Gastrocnemius medialis (tissue), 4 donors: ENCODE data around the gene WDR6.

Experiments
- CTCF ChIP-seq, 5 experiments: fragments of 450-650 bp in 3 of 5; fragments of 200-600 bp in 2 of 5; sonication (generic) in 2 of 5; IDR thresholded peaks in 4 of 5; conservative IDR thresholded peaks in 1 of 5; 1 replicate in 4 of 5; 2 replicates in 1 of 5; pipeline ENCODE4 v1.5.1; 2016 to 2019; ENCODE audit warnings: antibody characterized with exemption in 5 of 5, mild to moderate bottlenecking in 3 of 5, moderate library complexity in 3 of 5
- POLR2A ChIP-seq, 2 donors: fragments of 450-650 bp; IDR thresholded peaks; one replicate each; pipeline ENCODE4 v1.6.1; 2017; ENCODE audit warnings: antibody characterized with exemption in 2 of 2, mild to moderate bottlenecking in 2 of 2, moderate library complexity in 2 of 2

GRCh38 chr3:49058011-49058410 lies 50.8 kb downstream of the WDR6 start:
- TF ChIP-seq CTCF (IDR thresholded peaks at IDR 0.05 in 4 of 5, conservative IDR thresholded peaks at IDR 0.05 in 1 of 5) (no peak), POLR2A (IDR thresholded peaks at IDR 0.05) (no peak)
